ENCODE data around the gene ARID2. TPM values are rescaled to one million over a fixed set of nuclear protein-coding genes. Genes with fewer than 3 reads are reported as not detected.

Gene ARID2
- total RNA-seq, 1 experiment from 2014 or later: 15.4 TPM

GRCh38 chr12:45725631-45726602 is 3.6 kb upstream of the ARID2 start:
- no TSS peak for BruUV-seq (replicated peaks)
- ChIA-PET POLR2A (ENCODE audit: unreplicated experiment) (interaction anchor here (0.6 kb wide), 2 partner anchors 158 to 510 kb away, joined by 3 to 14 read pairs; partner anchors contain the start of gene ANO6), CTCF (interaction anchor here (0.6 to 2.1 kb wide), 2 partner anchors 118 to 182 kb away, joined by 3 to 16 read pairs; no protein-coding TSS in a partner anchor)
- peaks cover 71% of the 10 kb centered on the region for H3K79me2 ChIP-seq (ENCODE audit: low read length)
- H3F3A ChIP-seq (ENCODE audit: low read length, unreplicated experiment): no peaks in the 10 kb centered on the region
- H4K20me1 ChIP-seq (ENCODE audit: low read length): no peaks in the 10 kb centered on the region
- no peaks in the 10 kb centered on the region for H3K9me2 ChIP-seq (replicated peaks; ENCODE audit: low read length)
- H3K4me3 ChIP-seq (ENCODE audit: low read length): peak overlapping the region; percentile 87
- DNase-seq (peak; percentile 63), ATAC-seq (no peak)
- peaks cover 23% of the 10 kb centered on the region for H3K4me1 ChIP-seq (ENCODE audit: insufficient read depth, low read length)
- peak overlapping the region; percentile 91 for H3K9ac ChIP-seq (ENCODE audit: low read length)
- intact Hi-C loops (cut with micrococcal nuclease): loop anchor here (1.0 to 5.0 kb wide), 8 partner anchors 21 to 594 kb away; partner anchors contain the start of gene ANO6
- TF ChIP-seq EZH2 (IDR thresholded peaks at IDR 0.05; ENCODE audit: low read length, unreplicated experiment) (no peak), EZH2phosphoT487 (IDR thresholded peaks at IDR 0.05; ENCODE audit: borderline replicate concordance, low read length) (no peak), CTCF (conservative IDR thresholded peaks at IDR 0.05; ENCODE audit: low read depth, low read length) (peak; percentile 84)
- no peaks in the 10 kb centered on the region for H3K9me3 ChIP-seq (ENCODE audit: low read length)
- H3K4me2 ChIP-seq (ENCODE audit: low read length): peak overlapping the region; percentile 99
- no peak overlapping the region for H3K27ac ChIP-seq (ENCODE audit: low read length)
- no peaks in the 10 kb centered on the region for H3K27me3 ChIP-seq (ENCODE audit: low read length)
- no peaks in the 10 kb centered on the region for H3K36me3 ChIP-seq (ENCODE audit: low read depth, low read length)
- H2AFZ ChIP-seq (ENCODE audit: low read length): peak overlapping the region; percentile 91

- H3K79me2 ChIP-seq (ENCODE audit: low read length): peaks cover 72% of the 10 kb centered on the region
- H4K20me1 ChIP-seq (ENCODE audit: low read length): no peaks in the 10 kb centered on the region
- H3K4me3 ChIP-seq (ENCODE audit: low read length): peak overlapping the region; percentile 87
- H3K9me2 ChIP-seq (replicated peaks; ENCODE audit: low read length): no peaks in the 10 kb centered on the region
- peak overlapping the region; percentile 91 for H2AFZ ChIP-seq (ENCODE audit: low read length)
- peak overlapping the region; percentile 99 for H3K4me2 ChIP-seq (ENCODE audit: low read length)
- ATAC-seq (no peak), DNase-seq (peak; percentile 39)
- no peaks in the 10 kb centered on the region for H3F3A ChIP-seq (ENCODE audit: low read length, unreplicated experiment)
- no peaks in the 10 kb centered on the region for H3K9me3 ChIP-seq (ENCODE audit: low read length)
- intact Hi-C loops (cut with micrococcal nuclease): loop anchor here (2.0 to 5.0 kb wide), 6 partner anchors 22 to 594 kb away; partner anchors contain the start of gene ANO6
- ChIA-PET POLR2A (ENCODE audit: unreplicated experiment) (interaction anchor here (0.5 to 0.6 kb wide), 3 partner anchors 94 to 511 kb away, joined by 3 to 14 read pairs (median 3); partner anchors contain the start of gene ANO6), CTCF (interaction anchor here (1.6 to 2.1 kb wide), 2 partner anchors 182 to 183 kb away, joined by 7 to 16 read pairs; no protein-coding TSS in a partner anchor)
- peak overlapping the region; percentile 91 for H3K9ac ChIP-seq (ENCODE audit: low read length)
- H3K36me3 ChIP-seq (ENCODE audit: low read depth, low read length): no peaks in the 10 kb centered on the region
- no peaks in the 10 kb centered on the region for H3K27me3 ChIP-seq (ENCODE audit: low read length)
- peaks cover 23% of the 10 kb centered on the region for H3K4me1 ChIP-seq (ENCODE audit: insufficient read depth, low read length)
- TF ChIP-seq EZH2 (IDR thresholded peaks at IDR 0.05; ENCODE audit: low read length, unreplicated experiment) (no peak), EZH2phosphoT487 (IDR thresholded peaks at IDR 0.05; ENCODE audit: borderline replicate concordance, low read length) (no peak), CTCF (conservative IDR thresholded peaks at IDR 0.05; ENCODE audit: low read depth, low read length) (no peak)
- peak overlapping the region; percentile 82 for H3K27ac ChIP-seq (ENCODE audit: low read length)
- no TSS peak for BruUV-seq (replicated peaks)
Observed at GRCh38 chr12:45726603-45727300, 2.8 kb upstream of the ARID2 start.

All from PC-3 (cell line).